Endometrial microvascular endothelial cells (primary cell): ENCODE measurements around the gene SLC16A2. TPM values are rescaled to one million over a fixed set of nuclear protein-coding genes. Genes with fewer than 3 reads are reported as not detected.

Source experiments
- in situ Hi-C: cut with HindIII; loops from 2 replicates; pipeline ENCODE4 v1.10.0; 2017; ENCODE audit warnings: low sequenced_read_pairs, low pct_unique_long_range_greater_than_20kb; ENCODE audit errors: inconsistent ontology term
- total RNA-seq: library from RNA; depleted of rRNA; stranded (reverse); fragments of >200 nt; gene quantifications from one replicate; pipeline ENCODE4 v1.2.3, GENCODE V29; 2015; ENCODE audit errors: inconsistent ontology term

SLC16A2 gene
- total RNA-seq = under 0.01 TPM

DNA sequence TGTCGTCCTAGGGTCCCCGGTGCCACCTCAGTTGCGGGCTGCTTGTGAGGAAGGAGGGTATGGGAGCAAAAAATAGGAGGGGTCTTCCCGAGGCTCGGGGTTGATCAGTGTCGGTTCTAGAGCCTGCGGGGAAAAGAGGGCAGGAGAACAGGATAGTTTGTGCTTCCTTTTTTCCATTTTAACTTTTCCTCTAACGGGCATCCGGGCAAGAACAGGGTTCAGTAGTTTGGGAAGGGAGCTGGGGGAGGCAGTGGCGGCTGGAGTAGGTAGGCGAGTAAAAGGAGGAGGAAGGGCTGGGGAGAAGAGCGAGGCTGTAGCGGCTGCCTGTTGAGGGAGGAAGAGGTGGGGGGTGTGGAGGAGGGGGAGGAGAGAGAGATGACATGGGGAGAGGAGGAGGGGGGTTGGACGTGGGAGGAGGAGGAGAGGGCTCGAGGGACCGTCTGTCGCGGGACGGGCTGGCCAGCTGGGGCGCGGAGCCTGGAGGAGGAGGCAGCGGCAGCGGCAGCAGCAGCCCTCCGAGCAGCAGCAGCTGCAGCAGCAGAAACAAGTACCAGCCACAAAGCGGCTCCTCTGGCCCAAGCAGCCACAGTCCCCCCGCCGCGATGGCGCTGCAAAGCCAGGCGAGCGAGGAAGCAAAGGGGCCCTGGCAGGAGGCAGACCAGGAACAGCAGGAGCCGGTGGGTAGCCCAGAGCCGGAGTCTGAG is at the start of gene SLC16A2:
Gene SLC16A2 (plus strand): TSS at position 458 of the 704 bp plus-strand sequence. CDS start 145 bp downstream, at position 603.
- in situ Hi-C loops = no loop called here

DNA sequence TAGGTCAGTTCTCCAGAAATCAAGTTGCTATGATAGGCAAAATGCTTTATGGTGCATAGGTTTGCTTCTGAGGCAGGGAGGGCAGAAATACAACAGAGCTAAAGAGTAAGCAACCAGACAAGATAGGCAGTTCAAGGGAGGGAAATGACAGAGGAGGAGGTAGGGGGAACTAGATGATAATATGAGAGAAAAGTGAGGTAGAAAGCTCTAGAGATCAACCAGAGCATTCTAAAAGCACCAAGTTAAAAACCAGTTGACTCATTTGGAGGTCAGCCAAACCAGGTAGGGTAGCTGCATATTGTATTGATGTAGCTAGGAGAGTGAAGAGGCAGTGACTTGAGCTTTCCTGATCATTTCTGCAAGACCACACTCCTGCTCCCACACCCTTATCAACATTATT is 49.0 kb upstream of the SLC16A2 start:
- in situ Hi-C loops = no loop called here

GRCh38 chrX:74377282-74377681 is 44.0 kb upstream of the SLC16A2 start:
- in situ Hi-C loops = no loop called here

DNA sequence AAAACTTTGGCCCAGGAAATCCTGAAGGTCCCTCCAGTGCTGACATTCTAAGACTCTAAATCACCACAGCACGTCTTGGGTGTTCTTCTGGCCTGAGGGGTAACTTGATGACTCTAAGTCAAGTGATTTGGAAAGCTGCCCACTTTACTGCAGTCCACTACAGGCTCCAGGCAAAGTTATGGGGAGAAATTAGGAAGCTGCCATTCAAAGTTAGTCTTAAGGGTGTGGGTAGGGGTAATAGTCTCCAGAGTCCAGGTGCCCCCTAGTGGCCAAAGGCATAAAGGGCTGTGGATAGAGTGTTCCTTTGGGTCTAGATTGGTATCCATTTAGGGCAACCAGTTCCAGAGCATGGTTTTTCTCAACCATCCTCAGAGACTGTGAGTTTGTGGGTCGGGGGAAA is 38.7 kb upstream of the SLC16A2 start:
- in situ Hi-C loops = no loop called here

DNA sequence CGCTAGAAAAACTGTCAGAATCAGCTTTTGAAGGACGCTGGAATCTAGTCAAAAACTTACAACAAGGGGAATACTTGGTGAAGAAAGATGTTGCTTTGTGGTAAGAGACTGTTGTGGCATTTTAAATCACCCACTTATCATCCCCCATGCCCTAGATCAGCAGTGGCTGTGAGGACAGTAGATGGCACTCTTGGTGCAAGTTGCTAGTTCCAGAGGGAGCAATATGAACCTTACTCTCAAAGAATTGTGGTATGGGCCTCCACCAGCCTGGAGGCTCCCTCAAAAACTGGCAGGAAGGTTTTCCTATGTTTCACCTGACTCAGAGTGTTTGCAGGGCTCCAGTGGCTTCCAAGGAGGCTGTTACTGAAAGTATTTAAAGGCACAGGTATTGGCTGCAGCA is 37.7 kb upstream of the SLC16A2 start:
- in situ Hi-C loops = no loop called here

- in situ Hi-C loops = no loop called here
Measured at GRCh38 chrX:74389016-74389722, 32.1 kb upstream of the SLC16A2 start.

DNA sequence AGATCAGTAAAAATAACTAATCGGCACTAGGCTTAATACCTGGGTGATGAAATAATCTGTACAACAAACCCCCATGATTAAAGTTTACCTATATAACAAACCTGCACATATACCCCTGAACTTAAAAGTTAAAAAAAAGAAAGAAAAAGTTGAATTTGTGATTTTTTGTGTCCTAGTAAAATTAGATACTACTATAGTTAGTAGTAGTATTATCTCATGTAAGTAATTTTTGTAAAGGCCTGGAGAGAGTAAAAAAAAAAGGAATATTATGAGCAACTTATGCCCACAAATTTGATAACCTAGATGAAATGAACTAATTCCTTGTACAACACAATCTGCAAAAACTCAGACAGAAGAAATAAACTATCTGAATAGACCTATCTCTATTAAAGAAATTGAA is 25.7 kb upstream of the SLC16A2 start:
- in situ Hi-C loops = no loop called here

DNA sequence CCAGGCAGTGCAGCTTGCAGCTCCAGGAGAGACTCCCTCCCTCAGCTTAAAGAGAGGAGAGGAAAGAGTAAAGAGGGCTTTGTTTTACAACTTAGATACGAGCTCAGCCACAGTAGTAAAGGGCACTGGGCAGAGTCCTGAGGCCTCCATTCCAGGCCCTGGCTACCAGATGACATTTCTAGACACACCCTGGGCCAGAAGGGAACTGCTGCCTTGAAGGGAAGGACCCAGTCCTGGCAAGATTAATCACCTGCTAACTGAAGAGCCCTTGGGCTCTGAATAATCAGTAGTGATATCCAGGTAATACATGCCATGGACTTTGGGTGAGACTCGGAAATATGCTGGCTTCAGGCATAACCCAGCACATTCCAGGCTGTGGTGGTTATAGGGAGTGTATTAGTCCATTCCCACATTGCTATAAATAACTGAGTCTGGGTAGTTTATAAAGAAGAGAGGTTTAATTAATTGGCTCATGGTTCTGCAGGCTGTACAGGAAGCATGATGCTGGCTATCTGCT is 15.3 kb upstream of the SLC16A2 start:
- in situ Hi-C loops = no loop called here

DNA sequence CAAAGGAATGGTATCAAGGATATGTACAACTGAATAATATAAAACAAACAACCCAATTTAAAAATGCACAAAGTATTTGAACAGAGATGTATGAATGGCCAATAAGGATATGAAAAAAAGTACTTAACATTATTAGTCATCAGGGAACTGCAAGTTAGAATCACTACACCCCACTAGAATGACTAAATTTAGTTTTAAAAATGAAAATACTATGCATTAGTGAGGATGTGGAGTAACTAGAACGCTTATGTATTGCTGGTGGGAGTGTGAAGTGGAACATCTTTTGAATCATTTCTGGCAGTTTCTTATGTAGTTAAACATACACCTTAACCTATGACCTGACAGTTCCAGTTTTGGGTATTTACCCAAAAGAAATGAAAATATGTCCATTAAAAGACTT is 13.0 kb upstream of the SLC16A2 start:
- in situ Hi-C loops = no loop called here

- in situ Hi-C loops = no loop called here
Measured at GRCh38 chrX:74419864-74420195, 1.5 kb upstream of the SLC16A2 start.

DNA sequence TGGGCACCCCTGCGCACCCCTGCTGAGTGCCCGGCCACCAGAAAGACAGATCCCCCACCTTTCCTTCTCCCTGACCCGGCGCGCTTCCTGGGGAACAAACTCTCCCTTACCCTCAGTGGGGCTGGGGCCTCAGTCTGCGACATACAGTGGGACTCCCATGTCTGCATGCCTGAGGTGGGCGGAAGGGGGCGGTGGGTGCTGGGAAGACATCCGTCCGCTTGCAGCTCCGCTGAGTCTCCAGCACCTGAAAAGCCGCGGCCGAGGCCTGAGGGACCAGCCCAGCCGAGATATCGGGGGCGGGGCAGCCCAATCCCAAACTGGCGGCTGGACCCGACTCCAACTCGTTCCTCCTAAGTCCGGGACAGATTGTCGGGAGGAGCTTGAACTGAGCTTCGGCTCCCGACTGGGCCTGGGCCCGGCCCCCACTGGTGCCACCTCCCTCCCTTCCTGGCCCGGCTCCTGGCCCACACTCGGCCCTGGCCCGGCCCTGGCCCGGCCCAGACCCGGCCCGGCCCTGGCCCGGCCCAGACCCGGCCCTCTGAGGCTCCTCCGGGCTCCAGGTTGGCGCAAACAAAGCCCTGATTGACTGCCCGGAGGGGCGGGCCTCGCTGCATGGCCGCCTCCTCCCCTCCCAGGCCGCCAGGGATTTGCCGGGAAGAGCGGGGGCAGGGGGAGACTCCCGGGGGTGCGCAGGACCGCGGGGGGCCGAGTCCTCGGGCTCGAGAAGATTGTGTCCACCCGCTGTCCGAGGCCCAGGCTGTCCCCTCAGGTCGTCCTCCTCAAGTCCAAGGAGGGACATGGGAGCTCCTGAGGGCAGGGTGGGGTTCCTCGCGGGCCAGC is 877 bp upstream of the SLC16A2 start:
- in situ Hi-C loops = no loop called here

DNA sequence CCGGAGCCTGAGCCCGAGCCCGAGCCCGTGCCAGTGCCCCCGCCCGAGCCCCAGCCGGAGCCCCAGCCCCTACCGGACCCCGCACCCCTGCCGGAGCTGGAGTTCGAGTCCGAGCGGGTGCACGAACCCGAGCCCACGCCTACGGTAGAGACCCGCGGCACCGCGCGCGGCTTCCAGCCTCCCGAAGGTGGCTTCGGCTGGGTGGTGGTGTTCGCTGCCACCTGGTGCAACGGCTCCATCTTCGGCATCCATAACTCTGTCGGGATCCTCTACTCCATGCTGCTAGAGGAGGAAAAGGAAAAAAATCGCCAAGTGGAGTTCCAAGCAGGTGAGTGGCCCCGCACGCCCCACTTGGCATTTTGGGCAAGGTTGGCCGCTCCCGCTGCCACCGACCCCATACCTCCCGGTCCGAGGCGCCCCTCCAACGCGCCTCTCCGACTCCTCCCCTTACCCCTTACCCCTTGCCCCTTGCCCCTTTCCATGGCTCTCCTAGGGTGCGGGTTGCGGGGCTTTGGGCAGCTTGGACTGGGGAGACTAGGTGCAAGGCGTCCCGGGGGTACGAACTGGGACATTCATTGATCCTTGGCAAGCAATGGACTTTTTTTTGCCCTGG is 553 bp downstream of the SLC16A2 start:
- in situ Hi-C loops = no loop called here

DNA sequence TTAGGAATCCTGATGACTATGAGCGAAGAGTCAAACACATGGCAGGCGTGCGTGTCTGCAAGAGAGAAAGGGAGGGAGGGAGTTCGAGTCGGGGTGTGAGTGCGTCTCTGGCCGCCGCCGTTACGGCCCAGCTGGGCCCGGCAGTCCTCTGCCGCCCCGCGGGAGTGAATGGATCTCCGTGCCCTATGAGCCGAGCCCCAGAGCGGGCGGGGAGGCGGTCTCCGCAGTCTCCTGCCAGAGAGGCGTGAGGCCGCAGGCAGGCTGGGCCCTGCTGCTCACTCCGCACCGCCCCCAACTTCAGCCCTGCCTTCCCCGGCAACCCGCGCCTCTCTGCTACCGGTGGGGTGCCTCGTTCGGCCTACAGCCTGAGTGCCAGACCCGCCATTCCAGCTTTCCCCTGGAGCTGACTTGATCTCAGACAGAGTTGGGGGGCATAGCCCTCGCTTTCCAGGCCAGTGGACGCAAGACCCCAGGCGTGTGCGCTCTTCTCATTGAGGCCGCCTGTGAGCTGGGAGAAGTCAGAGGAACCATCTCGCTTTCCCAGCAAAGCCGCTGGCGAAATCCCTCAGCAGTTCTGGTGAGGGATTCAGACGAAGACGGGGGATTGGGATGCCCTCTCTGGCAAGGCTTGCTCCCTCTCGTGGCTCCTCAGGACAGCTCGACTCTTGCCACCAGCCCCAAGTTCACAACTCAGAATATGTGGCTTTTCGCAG is 1.4 kb downstream of the SLC16A2 start:
- in situ Hi-C loops = no loop called here

DNA sequence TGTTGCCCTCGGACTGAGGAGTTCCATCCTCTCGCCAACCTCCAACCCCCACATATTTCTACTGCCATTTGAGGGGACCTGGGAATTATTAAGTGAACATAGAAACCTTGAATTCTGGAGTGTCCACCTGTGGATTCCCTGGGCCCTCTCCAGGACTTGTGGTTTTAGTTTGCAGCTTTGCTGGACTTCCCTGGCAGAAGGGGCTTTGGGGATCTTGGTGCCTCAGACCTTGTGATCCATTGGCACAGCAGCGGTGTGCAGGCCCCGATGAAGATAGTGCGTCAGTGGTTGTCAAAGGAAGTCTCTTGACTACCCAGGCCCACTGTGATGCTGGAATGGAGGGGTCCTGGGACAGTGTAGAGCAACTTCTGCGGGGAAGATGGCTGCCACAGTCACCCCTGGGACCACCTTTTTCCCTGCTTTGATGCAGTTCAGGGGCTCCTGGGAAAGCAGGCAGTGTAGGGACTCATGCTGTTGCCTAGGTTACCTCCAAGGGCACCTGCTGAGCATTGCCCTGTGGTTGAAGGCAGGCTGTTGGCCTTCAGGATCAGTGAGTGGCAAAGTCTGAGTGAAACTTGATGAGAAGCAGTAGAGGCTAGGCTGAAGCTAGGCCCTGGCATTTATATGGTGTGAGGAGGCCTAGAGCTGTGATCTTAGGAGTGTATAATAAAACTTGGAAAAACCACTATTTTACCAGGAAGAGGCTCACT is 2.2 kb downstream of the SLC16A2 start:
- in situ Hi-C loops = no loop called here

DNA sequence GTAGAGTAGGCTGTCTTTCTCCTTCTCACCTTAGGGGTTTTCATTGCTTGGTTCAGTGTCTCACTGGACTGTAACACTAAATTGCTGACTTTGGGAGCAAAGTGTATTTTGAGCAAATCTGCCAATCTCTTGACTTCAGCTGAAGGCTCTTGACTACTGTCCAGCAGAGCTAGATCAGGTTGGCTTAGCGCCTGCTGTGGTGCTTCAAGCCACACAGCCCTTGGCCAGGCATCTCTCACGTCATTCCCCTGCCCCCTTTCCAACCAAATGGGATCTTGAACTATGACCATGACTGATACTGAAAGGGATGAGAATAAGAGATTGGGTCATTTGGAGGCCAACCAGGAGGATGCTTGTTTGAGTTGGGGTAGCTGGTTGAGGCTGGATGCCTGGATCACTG is 4.8 kb downstream of the SLC16A2 start:
- in situ Hi-C loops = no loop called here

- in situ Hi-C loops = no loop called here
Measured at GRCh38 chrX:74426615-74427014, 5.3 kb downstream of the SLC16A2 start.

GRCh38 chrX:74431797-74432196 is 10.5 kb downstream of the SLC16A2 start:
- in situ Hi-C loops = no loop called here

- in situ Hi-C loops = no loop called here
Measured at GRCh38 chrX:74434336-74434735, 13.0 kb downstream of the SLC16A2 start.
